ENCODE data around the gene NDRG4.

The NDRG4 gene

DNA sequence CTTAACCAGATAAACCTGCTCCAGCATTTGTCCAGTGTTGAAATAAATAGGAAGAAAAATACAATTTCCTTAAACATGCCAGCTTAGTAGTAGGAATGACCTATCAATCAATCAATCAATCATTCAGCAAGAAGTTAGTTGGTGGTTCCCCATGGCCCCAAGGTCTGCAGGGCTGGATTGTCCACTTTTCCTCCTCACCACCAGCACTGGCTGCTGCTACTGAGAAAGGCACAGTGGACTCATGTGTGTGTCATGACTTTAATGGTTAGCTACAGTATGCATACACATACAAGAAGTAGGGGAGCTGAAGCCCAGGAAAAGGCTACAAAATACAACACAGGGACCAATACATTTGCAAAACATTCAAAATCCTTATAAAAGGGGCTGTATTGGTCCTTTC is 19.8 kb downstream of the NDRG4 start:
- no peak for TF ChIP-seq CTCF (IDR thresholded peaks at IDR 0.05; ENCODE audit: extremely low read depth, insufficient read depth, missing control alignments)
- in situ Hi-C loops (cut with MboI; ENCODE audit: low pct_unique_long_range_greater_than_20kb, low sequenced_read_pairs, unreplicated experiment) = no loop called here
- no peak for DNase-seq (ENCODE audit: low spot score)

GRCh38 chr16:58530179-58530578 is 30.2 kb downstream of the NDRG4 start:
- in situ Hi-C loops (cut with MboI; ENCODE audit: low pct_unique_long_range_greater_than_20kb, low sequenced_read_pairs, unreplicated experiment) = no loop called here
- no peak for DNase-seq (ENCODE audit: low spot score)
- no peak for TF ChIP-seq CTCF (IDR thresholded peaks at IDR 0.05; ENCODE audit: extremely low read depth, insufficient read depth, missing control alignments)

DNA sequence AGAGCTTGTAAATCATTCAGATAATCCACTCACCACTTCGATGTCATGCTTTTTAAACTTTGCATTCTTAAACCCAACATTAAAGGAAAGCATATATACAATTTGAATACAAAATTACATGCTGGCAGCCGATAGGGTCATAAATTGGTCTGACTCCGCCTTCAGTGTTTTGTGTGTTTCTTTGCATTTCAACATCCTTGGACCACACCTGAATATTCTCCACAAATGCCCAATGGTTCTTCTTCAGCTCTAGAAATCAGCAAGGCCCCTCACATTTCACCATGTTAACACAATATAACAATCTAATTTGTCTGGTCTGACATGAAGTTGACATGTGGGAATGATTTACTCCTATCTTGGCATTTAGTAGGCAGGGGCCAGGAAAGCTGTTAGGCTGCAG is 32.5 kb downstream of the NDRG4 start:
- no peak for TF ChIP-seq CTCF (IDR thresholded peaks at IDR 0.05; ENCODE audit: extremely low read depth, insufficient read depth, missing control alignments)
- in situ Hi-C loops (cut with MboI; ENCODE audit: low pct_unique_long_range_greater_than_20kb, low sequenced_read_pairs, unreplicated experiment) = no loop called here
- DNase-seq (ENCODE audit: low spot score) = no peak

DNA sequence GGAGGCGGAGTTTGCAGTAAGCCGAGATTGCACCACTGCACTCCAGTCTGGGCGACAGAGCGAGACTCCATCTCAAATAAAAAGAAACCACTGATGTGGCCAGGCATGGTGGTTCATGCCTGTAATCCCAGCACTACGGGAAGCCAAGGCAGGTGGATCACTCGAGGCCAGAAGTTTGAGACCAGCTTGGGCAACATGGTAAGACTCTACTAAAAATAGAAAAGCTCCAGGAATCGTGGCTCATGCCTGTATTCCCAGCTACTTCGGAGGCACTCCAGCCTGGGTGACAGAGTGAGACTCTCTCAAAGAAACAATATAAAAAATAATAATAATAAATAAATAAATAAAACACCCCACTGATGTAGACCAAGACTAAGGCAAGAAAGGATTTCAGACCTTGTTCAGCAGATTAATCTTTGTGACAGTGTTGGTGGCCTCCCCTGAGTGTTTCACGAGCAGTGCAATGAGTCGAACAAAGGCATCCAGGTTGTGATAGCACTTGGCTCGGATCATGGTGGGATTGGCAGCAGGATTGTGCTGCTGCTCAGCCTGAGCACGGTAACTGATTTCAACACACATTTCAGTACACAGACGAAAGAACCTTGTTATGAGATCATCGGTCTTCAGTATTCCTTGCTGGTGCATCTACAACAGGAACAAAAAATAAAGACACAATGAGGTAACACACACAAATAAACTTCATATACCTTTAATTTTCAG is 34.0 kb downstream of the NDRG4 start:
- in situ Hi-C loops (cut with MboI; ENCODE audit: low pct_unique_long_range_greater_than_20kb, low sequenced_read_pairs, unreplicated experiment) = no loop called here
- TF ChIP-seq CTCF (IDR thresholded peaks at IDR 0.05; ENCODE audit: extremely low read depth, insufficient read depth, missing control alignments) = no peak
- DNase-seq (ENCODE audit: low spot score) = no peak

- in situ Hi-C loops (cut with MboI; ENCODE audit: low pct_unique_long_range_greater_than_20kb, low sequenced_read_pairs, unreplicated experiment) = no loop called here
- DNase-seq (ENCODE audit: low spot score) = no peak
- no peak for TF ChIP-seq CTCF (IDR thresholded peaks at IDR 0.05; ENCODE audit: extremely low read depth, insufficient read depth, missing control alignments)
Observed at GRCh38 chr16:58535100-58535499, 35.2 kb downstream of the NDRG4 start.

DNA sequence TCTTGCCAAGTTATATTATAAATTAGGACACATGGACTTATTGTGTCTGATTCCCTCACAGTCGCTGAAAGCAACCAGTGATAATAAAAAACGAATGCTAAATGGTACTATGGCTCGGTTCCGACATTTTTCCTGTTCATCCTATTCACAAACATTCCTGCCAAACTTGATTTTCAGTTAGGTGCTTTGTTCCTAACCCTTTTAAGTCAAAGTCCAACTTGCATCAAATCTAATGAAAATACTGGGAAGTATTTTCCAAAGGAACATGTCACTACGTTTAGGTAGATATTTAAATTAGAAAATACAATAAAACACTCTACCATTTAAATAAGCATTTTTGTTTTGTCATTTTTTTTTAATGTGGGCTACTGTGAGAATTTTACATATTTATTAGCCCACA is 36.3 kb downstream of the NDRG4 start:
- no peak for DNase-seq (ENCODE audit: low spot score)
- TF ChIP-seq CTCF (IDR thresholded peaks at IDR 0.05; ENCODE audit: extremely low read depth, insufficient read depth, missing control alignments) = no peak
- in situ Hi-C loops (cut with MboI; ENCODE audit: low pct_unique_long_range_greater_than_20kb, low sequenced_read_pairs, unreplicated experiment) = no loop called here

All from GM13977 (cell line).